MV-4-11 (cell line): ENCODE measurements around the gene CD3E.
"Not testable (repeated sequence)": the region's sequence is repeated elsewhere in the genome, so short reads cannot be mapped to it uniquely, and the experiment has no call there.

Experiments used
- DNase-seq: peaks from one replicate; lab custom pipeline; 2025; lab: John Stamatoyannopoulos, UW

Gene CD3E

DNA sequence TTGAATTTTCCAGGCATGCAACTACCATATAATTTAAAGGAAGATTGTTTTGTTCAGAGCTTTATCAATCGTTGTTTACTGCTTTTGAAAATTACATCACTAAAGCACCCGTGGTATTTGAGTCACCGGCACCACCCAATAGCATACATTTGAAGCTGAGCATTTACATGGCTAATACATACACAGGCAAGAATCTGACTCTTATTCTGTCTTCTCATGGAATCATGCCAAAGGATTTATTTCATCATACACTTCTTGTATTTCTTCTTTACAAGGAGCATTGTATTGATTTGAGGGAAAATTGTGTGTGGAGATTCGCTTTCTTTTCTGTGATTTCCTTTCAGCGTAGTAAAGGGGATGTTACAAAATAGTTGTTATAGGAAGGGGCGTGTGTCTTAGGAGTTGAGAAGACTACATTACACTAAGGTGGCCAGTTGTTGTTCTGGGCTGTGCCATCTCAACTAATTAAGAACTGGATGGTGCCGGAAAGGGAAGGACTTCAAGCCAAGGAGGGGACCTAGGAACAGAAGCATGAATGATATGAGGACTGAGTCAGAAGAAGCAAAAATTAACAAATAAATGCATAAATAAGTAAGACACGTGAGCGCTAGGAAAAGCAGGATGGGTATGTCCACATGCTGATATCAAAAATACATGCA lies 12.9 kb upstream of the CD3E start:
- no peak for DNase-seq

DNA sequence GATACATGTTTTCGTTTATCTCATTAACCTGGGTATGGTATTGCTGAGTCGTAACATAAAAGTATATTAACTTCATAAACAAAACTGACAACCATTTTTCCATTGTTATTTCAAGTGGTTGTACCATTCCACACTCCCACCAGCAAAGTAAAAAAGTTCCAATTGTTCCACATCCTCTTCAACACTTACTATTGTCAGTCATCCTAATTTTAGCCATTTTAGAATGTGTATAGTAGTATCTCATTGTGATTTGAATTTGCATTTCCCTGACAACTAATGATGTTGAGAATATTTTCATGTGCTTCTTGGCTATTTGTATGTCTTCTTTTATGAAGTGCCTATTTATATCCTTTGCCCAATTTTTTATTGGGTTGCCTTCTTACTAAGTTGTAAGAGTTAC lies 10.5 kb upstream of the CD3E start:
- no peak for DNase-seq

DNA sequence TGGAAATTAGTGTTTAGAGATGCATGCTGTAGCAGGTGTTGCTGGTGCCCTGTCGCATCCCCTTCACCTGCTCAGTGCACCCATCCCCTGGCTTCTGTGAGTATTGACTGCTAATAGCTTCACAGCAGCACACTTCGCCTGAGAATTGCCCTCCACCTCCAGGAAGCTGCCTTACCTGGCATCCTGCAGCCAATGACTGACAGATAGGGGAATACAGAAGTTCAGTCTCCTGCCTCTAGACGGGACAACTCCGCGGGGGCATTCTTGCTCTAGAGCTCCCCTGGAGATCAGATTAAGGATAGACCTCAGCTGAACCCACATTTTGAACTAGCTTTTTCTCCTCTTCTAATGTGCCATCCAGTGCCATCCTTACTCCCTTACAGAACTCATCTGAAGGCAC lies 9.3 kb upstream of the CD3E start:
- no peak for DNase-seq

DNA sequence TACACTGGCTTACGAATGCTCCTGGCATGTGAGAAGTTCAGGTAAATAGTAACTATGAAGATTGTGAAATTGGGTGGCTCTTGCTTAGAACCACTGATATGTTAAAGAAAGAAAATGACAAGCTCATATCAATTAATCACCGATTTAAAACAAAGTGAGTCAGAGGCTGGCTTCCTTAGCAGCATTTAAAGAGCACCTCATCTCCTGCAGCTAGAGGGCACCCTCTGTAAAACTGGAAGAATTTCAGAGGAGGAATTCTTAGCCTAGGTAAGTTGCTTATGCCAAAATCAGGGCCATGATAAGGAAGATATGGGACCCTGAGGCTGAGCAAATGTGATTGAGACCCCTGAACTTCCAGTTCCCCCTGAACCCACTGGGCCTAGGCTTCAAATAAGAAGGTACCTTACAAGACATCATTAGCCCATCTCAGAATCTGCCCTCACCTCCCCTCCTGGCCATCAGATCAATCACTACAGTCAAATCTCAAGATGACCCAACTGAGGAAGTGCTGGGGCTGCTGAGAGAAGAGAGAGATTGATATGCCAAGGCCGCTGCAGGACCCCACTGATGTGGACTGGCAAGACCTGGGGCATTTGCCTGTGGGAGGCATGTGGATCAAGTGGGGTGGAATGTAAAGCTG lies 8.6 kb upstream of the CD3E start:
- peak; percentile 30 for DNase-seq

DNA sequence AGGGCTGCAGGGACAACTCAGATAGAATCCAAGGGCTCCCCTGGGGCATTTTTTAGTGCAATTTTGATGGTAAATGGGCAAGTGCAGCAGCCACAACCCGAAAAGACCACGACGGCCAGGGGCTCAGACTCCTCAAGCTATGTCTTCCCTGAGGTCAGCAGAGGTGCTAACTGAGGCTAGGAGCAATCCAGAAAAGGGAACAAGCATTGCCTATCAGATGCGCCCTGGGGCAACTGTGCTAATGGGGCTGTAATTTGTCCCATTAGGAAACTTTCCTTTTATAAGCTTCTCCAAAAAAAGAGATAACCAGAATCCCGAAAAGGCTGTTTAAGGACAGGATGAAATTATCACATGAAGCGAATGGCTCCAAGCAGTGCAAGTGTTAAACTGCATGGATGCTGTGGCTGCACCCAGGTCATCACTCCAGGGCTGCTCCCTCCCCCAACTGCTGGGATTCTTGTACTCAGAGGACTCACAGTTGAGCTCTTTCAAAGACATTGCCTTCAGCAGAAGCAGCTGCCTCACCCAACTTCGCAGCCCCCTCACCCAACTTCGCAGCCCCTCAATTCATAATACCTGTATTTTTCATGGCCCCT lies 2.8 kb upstream of the CD3E start:
- DNase-seq = no peak

DNA sequence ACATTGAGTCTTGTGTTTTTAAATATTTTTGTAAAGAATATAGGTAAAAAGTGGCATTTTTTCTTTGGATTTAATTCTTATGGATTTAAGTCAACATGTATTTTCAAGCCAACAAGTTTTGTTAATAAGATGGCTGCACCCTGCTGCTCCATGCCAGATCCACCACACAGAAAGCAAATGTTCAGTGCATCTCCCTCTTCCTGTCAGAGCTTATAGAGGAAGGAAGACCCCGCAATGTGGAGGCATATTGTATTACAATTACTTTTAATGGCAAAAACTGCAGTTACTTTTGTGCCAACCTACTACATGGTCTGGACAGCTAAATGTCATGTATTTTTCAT lies 333 bp upstream of the CD3E start:
- no peak for DNase-seq

DNA sequence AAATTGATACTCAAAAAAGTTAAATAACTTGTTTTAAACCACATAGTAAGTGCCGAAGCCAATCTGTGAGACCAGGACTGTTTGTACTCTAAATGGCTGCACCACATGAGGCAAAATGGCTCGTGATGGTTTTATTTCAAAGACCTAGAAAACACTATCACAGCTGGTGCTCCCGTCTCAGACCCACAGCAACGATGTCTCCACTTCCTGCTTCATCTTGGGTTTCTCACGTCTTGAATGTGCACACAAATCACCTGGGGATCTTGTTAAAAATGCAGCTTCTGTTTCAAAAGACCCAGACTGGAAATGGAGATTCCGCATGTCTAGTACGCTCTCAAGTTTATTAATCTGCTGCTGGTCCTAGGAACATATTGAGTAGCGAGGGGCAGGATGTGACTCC lies 1.2 kb downstream of the CD3E start:
- DNase-seq = no peak

DNA sequence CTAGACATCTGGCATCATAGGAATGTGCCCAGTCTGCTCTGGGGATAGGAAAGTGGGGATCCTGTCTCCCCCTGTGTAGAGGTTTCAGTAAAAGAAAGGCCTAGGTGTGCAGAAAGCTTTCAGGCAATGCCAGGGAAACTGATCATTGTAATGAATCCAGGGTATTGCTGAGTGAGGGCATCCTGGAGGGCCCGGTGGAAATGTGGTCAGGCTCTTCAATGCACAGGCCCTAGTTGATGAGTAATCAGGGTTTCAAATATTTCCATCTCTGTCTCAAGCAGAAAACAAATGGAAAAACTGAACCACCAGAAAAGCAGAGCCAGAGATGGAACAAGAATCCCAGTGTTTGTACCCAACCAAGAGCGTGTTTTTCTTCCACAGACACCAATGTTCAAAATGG lies 2.0 kb downstream of the CD3E start:
- DNase-seq = no peak

DNA sequence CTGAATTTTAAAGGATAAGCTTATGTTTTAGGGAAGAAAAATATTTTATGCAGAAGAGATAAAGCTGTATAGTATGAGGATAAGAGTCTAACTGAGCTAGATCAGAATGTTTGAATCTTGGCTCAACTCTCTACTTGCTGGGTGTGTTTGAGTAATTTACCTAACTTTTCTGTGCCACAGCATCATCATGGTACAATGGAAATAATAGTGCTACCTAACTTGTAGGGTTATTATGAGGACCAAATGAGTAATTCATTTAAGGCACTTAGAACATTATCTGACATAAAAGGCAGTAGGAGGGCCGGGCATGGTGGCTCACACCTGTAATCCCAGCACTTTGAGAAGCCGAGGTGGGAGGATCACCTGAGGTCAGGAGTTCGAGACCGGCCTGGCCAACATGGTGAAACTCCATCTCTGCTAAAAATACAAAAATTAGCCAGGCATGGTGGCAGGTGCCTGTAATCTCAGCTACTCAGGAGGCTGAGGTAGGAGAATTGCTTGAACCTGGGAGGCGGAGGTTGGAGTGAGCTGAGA lies 4.5 kb downstream of the CD3E start:
- DNase-seq = not testable (repeated sequence)

DNA sequence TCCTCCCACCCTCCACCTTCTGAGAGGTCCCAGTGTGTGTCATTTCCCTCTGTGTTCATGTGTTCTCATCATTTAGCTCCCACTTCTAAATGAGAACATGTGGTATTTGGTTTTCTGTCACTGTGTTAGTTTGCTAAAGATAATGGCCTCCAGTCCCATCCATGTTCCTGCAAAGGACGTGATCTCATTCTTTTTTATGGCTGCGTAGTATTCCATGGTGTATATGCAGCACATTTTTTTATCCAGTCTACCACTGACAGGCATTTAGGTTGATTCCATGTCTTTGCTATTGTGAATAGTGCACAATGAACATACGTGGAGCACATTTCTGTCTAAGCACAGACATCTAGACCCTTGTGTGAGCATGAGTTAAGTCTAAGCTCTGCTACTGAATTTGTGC lies 5.7 kb downstream of the CD3E start:
- DNase-seq = no peak

DNA sequence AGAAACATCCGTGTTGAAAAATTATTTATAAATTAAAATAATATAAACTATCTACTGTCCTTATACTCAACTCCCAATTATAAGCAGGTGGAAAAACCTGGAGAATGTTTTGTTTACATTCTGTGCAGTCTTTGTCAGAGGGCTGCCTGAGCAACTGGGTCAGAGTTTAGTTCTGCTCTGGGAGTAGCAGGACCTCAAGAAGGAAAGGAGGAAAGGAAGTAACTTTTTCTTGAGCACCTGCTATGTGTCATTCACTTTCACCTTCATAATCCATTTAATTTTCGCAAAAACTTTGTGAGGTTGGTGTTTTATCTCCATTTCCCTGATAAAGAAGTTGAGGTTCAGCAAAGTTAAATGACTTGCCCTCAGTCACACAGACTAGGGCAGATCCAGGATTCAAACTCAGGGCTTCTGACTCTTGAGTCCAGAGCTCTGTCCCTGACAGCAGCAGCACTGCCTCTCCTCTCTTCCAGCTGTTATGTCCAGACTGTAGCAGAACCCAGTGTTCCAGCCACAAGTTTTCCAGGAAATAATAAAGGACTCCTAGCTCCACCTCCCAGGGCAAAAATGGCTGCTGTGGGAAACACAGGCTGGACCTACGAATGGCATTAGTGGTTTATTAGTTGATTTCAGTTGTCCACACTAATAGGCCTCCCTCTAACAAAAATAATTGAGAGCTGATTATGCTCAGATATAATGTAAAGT lies 6.4 kb downstream of the CD3E start:
- no peak for DNase-seq

DNA sequence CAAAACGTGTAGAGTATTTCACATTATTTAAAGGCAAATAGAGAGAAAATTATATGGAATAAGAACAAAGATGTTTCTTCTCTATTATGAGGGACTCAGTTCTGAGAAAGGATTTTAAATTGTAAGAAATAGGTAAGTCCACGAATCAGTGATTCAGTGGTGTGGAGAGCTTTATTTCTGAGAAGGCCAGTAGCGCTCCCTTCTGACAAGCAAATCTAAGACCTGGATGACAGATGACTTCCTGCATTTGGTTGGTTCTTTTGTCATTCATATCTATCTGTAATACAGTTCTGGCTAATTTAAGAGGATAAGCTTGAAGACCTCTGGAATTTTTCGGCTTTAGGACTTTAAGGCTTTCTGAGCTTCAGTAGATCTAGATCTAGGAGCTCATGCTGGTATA lies 7.0 kb downstream of the CD3E start:
- DNase-seq = no peak

DNA sequence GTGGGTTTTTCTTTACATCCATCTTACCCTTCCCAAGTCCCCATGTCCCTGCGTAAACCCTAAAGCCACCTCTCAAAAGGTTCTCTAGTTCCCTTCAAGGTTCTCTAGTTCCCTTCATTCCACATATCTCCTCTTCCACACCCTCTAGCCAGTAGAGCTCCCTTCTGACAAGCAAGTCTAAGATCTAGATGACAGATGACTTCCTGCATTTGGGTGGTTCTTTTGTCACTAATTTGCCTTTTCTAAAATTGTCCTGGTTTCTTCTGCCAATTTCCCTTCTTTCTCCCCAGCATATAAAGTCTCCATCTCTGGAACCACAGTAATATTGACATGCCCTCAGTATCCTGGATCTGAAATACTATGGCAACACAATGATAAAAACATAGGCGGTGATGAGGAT lies 7.8 kb downstream of the CD3E start:
- no peak for DNase-seq

DNA sequence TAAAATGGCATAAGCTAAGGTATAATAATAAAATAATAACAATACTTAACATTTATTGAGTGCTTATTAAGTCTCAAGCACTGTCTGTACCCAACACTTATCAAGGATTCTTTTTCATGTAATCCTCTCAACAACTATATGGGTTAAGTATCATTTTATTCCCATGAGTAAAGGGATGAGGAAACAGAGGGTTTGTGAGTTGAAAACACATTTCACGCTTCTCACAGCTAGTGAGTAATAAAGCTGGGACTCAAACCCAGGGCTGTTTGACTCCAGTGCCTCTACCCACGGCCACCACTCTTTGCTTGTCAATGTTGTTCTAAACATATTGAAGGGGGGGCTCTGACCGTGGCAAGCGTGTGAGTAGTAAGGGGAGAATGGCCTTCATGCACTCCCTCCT lies 8.7 kb downstream of the CD3E start:
- no peak for DNase-seq

DNA sequence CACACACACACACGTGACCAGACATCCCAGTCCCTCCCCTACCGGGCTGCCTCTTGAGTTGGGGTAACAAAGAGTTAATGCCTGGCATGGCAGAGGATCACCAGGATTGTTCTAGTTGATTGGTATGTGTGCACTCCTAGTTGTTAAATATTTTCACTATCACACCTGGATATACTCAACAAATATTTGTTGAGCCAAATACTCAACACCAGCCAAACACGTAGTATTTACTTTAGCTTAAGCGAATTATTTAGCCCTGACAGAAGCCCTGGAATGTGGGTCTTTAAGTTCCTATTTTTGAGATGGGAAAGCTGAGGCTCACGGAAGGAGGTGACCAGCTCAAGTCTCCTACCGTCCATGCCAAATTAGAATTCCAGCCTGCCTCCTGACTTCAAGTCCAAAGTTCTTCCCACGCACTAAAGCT lies 10.5 kb downstream of the CD3E start:
- no peak for DNase-seq

DNA sequence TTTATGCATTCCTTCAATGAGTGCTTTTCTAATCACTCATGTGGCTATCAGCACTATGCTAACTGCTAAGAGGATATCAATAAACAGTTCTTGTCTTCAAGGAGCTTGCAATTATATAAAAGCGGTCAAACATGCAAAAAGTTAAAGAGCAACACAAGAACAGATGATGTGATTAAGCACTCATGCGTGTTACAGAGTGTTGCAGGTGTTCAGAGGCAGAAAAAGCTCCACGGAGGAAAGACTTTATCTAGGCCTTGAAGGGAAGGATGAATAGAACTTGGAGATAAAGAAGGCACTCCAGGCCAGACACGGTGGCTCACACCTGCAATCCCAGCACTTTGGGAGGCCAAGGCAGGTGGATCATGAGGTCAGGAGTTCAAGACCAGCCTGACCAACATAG lies 13.6 kb downstream of the CD3E start:
- no peak for DNase-seq

DNA sequence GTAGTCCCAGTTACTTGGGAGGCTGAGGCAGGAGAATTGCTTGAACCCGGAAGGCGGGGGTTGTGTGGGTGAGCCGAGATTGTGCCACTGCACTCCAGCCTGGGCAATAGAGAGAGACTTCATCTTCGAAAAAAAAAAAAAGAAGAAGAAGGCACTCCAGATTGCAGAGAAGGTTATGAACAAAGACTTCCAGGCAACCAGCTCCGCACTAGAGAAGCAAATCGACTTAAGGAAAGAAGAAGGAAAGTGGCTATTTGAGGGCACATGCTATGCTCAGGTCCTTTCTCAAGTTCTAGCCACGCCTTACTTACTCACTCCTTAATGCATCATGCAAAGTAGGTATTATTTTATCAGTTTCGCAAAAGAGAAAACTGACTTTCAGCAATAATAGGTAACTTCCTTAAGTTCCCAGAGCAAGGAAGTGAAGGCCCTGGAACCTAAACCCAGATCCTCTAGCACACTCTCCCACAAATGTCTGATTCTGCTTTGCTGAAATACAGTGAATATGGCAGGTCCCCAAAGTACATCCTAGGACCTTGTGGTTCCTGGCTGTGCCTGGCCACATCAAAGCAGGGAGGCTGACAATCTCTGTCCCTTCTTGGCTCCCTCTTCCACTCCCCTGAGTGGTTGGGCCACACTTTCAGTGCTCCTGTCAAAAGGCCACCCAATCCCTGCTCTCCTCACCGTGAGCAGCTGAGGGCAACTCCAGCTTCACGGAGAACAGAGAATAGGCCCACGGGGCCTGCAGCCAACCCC lies 14.2 kb downstream of the CD3E start:
- peak; percentile 32 for DNase-seq

DNA sequence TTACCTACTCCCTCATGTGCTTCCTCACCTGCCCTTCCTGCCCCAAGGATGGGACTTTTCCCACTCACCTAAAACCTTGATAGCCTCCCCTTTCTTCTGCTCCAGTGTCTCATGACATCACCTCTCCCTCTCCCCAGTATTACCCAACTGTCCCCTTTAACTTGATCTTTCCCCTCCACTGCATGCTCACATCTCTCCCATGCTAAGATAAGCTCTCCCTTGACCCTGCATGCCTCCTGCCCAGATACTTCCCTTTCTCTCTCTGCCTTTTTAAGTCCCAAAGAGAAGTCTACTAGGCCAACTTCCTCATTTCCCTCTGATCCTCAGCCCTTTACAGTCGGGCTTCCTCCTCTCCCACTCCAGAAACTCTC lies 14.8 kb downstream of the CD3E start:
- DNase-seq = peak; percentile 95

DNA sequence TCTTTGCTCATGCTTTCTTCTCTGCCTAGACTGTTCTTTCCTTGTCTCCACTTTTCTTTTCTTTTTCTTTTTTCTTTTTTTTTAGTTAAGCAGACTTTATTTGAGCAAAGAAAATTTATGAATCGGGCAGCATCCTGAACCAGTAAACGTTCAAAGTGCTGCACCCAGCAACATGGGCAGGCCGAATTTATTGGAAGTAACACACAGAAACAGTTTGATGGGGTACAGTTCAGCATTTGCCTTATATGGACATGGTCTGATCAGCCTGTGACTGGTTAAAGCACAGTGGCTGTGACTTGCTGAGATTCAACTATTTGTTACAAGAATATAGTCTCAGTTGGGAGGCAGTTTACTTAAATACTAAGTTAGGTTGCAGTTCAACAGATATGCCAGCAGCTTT lies 16.0 kb downstream of the CD3E start:
- no peak for DNase-seq

DNA sequence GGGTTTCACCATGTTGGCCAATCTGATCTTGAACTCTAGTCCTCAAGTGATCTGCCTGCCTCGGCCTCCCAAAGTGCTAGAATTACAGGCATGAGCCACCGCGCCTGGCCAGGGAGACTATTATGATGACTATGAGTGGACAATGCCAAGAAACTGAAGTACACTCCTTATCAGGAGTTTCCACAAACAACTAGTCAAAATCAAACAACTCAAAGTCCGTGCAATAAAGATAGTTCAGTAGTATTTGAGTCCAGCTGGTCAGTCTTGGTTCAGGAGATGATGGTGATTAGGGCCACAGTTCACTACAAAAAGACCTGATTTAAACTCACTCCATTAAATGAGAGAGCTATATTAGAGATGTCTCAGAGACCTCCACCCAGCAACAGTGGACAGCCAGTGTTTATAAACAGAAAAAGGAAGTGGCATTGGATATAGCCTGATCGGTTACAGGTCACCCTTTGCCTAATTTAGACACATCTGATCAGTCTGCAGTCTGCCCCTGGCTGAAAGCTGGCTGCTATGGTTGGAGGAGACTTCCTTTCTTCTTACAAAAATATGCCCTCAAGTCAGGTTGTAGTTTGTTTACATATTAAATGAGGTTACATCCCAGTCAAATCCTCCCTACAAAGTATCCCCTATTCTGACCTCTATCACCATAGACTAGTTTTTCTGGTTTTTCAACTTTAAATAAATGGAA lies 17.0 kb downstream of the CD3E start:
- DNase-seq = peak; percentile 71

DNA sequence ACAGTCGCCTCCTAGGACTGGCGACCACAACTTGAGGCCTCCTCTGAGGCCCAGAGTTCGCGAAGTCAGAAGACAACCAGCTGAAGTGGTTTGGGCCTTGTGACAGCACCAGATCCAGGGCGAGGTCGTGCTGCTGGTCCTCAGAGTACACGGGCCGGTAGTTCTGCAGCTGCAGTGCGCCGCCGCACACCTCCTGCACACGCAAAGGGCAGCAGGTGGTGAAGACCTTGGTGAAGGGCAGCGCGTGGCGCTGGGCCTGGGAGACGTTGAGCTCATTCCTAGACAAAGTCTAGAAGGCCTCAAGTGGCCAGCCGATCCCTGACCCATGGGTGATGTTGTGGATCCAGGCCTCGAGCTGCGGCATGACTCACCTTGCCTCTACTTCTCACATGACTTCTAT lies 18.2 kb downstream of the CD3E start:
- DNase-seq = no peak

DNA sequence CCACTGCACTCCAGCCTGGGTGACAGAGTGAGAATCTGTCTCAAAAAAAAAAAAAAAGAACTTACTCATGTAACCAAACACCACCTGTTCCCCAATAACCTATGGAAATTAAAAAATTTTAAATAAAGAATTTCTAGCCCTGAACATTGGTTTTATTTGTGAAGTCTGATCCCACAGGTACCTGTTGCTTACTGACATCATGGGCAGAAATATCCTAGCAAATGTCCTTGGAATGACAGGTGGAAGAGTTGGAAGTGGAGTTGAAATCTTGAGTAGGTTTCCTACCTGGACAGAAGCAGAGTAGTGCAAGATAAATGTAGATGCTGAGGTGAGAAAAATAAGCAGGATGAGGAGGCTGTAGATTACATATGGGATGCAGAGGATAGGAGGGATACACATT lies 20.8 kb downstream of the CD3E start:
- no peak for DNase-seq
